ENCODE data around the gene C17orf113. TPM values are rescaled to one million over a fixed set of nuclear protein-coding genes. Genes with fewer than 3 reads are reported as not detected.

C17orf113 gene
- under 1 TPM in 4 of 6 experiments, not detected in 2; 0.07 to 0.10 (median 0.08) TPM for total RNA-seq (2021; fragmentation: NEBNext Ultra II Directional; extraction: Animal tissue kit (Norgen Biotek cat#: 25700))
- long read RNA-seq: 0 reads

GRCh38 chr17:42050393-42051012 is at the start of gene C17orf113:
Gene C17orf113, minus strand, starts transcription at chr17:42050601. Its CDS starts 7,225 bp downstream, at chr17:42043376.
- Mint-ChIP-seq H3K36me3 (ENCODE audit: low read depth) (no peaks in the 10 kb centered on the region), H3K4me1 (ENCODE audit: low read depth) (peaks cover 10% of the 10 kb centered on the region), H3K27me3 (ENCODE audit: insufficient read depth) (peaks cover 50% of the 10 kb centered on the region), H3K4me3 (peak within 1 kb of the TSS; percentile 81), H3K9me3 (no peaks in the 10 kb centered on the region), H3K27ac (no peak within 1 kb of the TSS)
- TF ChIP-seq CTCF (IDR thresholded peaks at IDR 0.05): peak; percentile 59
- DNase-seq: no peak

- no peak for TF ChIP-seq CTCF (IDR thresholded peaks at IDR 0.05)
- Mint-ChIP-seq H3K4me3 (no peak overlapping the region), H3K27ac (no peak overlapping the region), H3K4me1 (ENCODE audit: low read depth) (no peaks in the 10 kb centered on the region), H3K27me3 (ENCODE audit: insufficient read depth) (peaks cover 32% of the 10 kb centered on the region), H3K36me3 (ENCODE audit: low read depth) (no peaks in the 10 kb centered on the region), H3K9me3 (no peaks in the 10 kb centered on the region)
- DNase-seq: no peak
Observed at GRCh38 chr17:42098730-42099399, 48.5 kb upstream of the C17orf113 start.

GRCh38 chr17:42097691-42098631 is 47.6 kb upstream of the C17orf113 start, which contains the start of gene ZNF385C:
Gene ZNF385C, minus strand, starts transcription at chr17:42098473. Its CDS starts 35,417 bp downstream, at chr17:42063056.
- Mint-ChIP-seq H3K4me1 (ENCODE audit: low read depth) (no peaks in the 10 kb centered on the region), H3K27me3 (ENCODE audit: insufficient read depth) (peaks cover 32% of the 10 kb centered on the region), H3K9me3 (no peaks in the 10 kb centered on the region), H3K27ac (no peak within 1 kb of the TSS), H3K36me3 (ENCODE audit: low read depth) (no peaks in the 10 kb centered on the region), H3K4me3 (no peak within 1 kb of the TSS)
- no peak for DNase-seq
- TF ChIP-seq CTCF (IDR thresholded peaks at IDR 0.05): no peak

- H3K4me3 Mint-ChIP-seq: no peak overlapping the region
- H3K27ac Mint-ChIP-seq: no peak overlapping the region
- no peaks in the 10 kb centered on the region for H3K36me3 Mint-ChIP-seq (ENCODE audit: low read depth)
- no peaks in the 10 kb centered on the region for H3K4me1 Mint-ChIP-seq (ENCODE audit: low read depth)
- H3K9me3 Mint-ChIP-seq: no peaks in the 10 kb centered on the region
- DNase-seq: no peak
- H3K27me3 Mint-ChIP-seq (ENCODE audit: insufficient read depth): peaks cover 35% of the 10 kb centered on the region
- peak; percentile 22; the same call in 1 of the 2 replicates for TF ChIP-seq CTCF (IDR thresholded peaks at IDR 0.05)
Observed at GRCh38 chr17:42096360-42097111, 46.1 kb upstream of the C17orf113 start.

All from HFFc6 (cell line).